ENCODE measurements around the gene ARHGEF37. TPM values are rescaled to one million over a fixed set of nuclear protein-coding genes. Genes with fewer than 3 reads are reported as not detected.

The ARHGEF37 gene
- total and polyA plus RNA-seq, 2 donors = 1.1 to 2.5 TPM

- peaks cover 4 to 8% of the 10 kb centered on the region in 2 donors for H3K27me3 ChIP-seq (ENCODE audit: control insufficient read depth in 2 of 2, insufficient read depth in 1 of 2, low read length in 1 of 2)
- 87% methylated on average over 7 of the region's 7 CpGs for WGBS
- no peak overlapping the region for H3K4me3 ChIP-seq (ENCODE audit: low read length in 2 of 2)
- no peaks in the 10 kb centered on the region for H3K4me1 ChIP-seq (ENCODE audit: control insufficient read depth in 2 of 2, insufficient read depth in 2 of 2, low read length in 2 of 2)
- H3K9me3 ChIP-seq (ENCODE audit: control insufficient read depth in 2 of 2, insufficient read depth in 1 of 2, low read length in 1 of 2) = no peaks in the 10 kb centered on the region
- no peaks in the 10 kb centered on the region for H3K36me3 ChIP-seq (ENCODE audit: control insufficient read depth in 2 of 2, insufficient read depth in 2 of 2, low read length in 1 of 2)
- peak in 1 of 9 donors; percentile 20 for DNase-seq (ENCODE audit: low read depth in 6 of 9, low spot score in 9 of 9)
- H3K27ac ChIP-seq (ENCODE audit: low read depth in 1 of 2, low read length in 1 of 2) = no peak overlapping the region
Observed at GRCh38 chr5:149677731-149678130, 96.4 kb downstream of the ARHGEF37 start.

DNA sequence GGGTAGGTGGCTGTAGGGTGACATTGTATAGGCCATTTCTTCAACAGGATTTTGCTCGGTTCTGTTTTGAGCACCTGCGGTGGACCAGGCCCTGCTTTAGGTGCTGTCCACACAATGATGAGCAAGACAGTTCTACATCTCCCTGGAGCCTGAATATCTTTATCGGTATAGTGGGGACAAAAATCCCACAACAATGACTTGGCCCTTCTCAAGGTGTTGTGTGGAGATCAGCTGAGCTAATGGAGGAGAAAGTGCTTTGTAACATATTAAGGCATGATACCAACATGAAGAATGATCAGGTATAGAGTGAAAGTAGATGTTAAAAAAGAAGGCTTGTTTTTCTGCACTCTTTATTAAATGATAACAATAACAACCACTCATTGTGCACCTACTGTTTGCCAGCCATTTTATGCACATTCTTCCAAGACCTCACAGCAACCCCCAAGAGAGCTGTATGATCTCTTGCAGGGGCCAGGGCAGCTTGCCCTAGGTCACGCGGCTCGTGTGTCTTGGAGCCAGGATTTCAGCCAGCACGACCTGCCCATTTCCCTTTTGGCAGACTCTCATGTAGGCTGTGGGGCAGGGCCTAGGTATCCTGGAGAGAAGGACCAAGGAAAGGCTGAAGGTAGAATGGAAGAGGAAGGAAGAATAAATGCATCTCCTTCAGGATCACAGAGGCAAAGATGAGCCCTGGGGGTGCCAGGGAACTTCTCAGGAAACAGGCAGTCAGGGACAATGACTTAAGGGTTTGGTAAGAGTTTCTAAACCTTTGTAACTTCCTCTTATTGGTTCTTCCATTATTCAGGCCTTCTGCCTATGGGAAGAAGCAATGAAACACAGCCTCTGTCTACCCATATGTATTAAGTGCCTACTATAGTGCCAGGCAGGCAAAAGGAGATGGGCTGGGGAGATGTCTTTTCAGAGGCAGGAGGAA, 98.8 kb downstream of the ARHGEF37 start:
- Histone ChIP-seq H3K36me3 (ENCODE audit: control insufficient read depth in 2 of 2, insufficient read depth in 2 of 2, low read length in 1 of 2) (no peaks in the 10 kb centered on the region), H3K27me3 (ENCODE audit: control insufficient read depth in 2 of 2, insufficient read depth in 1 of 2, low read length in 1 of 2) (peaks cover 4 to 9% of the 10 kb centered on the region in 2 donors), H3K27ac (ENCODE audit: low read depth in 1 of 2, low read length in 1 of 2) (no peak overlapping the region), H3K4me3 (ENCODE audit: low read length in 2 of 2) (no peak overlapping the region), H3K9me3 (ENCODE audit: control insufficient read depth in 2 of 2, insufficient read depth in 1 of 2, low read length in 1 of 2) (no peaks in the 10 kb centered on the region), H3K4me1 (ENCODE audit: control insufficient read depth in 2 of 2, insufficient read depth in 2 of 2, low read length in 2 of 2) (no peaks in the 10 kb centered on the region)
- WGBS = 92% methylated on average over 7 of the region's 7 CpGs
- DNase-seq (ENCODE audit: low read depth in 6 of 9, low spot score in 9 of 9) = no peak

DNA sequence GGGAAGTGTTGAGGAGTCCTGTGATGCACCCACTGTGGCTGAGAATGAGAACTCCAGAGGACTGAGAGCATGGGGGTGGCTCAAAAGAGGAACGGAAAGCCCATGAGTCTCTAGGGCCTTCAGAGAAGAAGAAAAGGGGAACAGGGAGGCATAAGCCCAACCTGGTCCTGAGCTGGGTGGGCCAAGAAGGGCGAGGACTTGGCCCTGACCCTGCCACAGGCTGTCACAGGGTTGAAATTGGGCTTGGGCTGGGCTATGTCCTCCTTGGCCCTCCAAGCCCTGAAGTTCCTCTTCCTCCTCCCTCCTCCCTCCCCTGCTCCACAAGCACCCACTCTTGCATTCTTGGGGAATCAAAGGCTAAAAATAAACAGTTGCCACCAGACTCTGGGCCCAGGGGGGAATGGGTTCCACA, 99.5 kb downstream of the ARHGEF37 start:
- WGBS = 62% methylated on average over 2 of the region's 2 CpGs
- Histone ChIP-seq H3K9me3 (ENCODE audit: control insufficient read depth in 2 of 2, insufficient read depth in 1 of 2, low read length in 1 of 2) (no peaks in the 10 kb centered on the region), H3K36me3 (ENCODE audit: control insufficient read depth in 2 of 2, insufficient read depth in 2 of 2, low read length in 1 of 2) (no peaks in the 10 kb centered on the region), H3K4me3 (ENCODE audit: low read length in 2 of 2) (no peak overlapping the region), H3K4me1 (ENCODE audit: control insufficient read depth in 2 of 2, insufficient read depth in 2 of 2, low read length in 2 of 2) (no peaks in the 10 kb centered on the region), H3K27ac (ENCODE audit: low read depth in 1 of 2, low read length in 1 of 2) (no peak overlapping the region), H3K27me3 (ENCODE audit: control insufficient read depth in 2 of 2, insufficient read depth in 1 of 2, low read length in 1 of 2) (peaks cover 4 to 7% of the 10 kb centered on the region in 2 donors)
- DNase-seq (ENCODE audit: low read depth in 6 of 9, low spot score in 9 of 9) = peak in 1 of 9 donors; percentile 27

- no peak for DNase-seq (ENCODE audit: low read depth in 6 of 9, low spot score in 9 of 9)
- H3K9me3 ChIP-seq (ENCODE audit: control insufficient read depth in 2 of 2, insufficient read depth in 1 of 2, low read length in 1 of 2) = no peaks in the 10 kb centered on the region
- H3K4me3 ChIP-seq (ENCODE audit: low read length in 2 of 2) = no peak overlapping the region
- no peaks in the 10 kb centered on the region for H3K36me3 ChIP-seq (ENCODE audit: control insufficient read depth in 2 of 2, insufficient read depth in 2 of 2, low read length in 1 of 2)
- no peak overlapping the region for H3K27ac ChIP-seq (ENCODE audit: low read depth in 1 of 2, low read length in 1 of 2)
- 96% methylated on average over 5 of the region's 5 CpGs for WGBS
- peaks cover under 1 to 3% of the 10 kb centered on the region in 2 donors for H3K27me3 ChIP-seq (ENCODE audit: control insufficient read depth in 2 of 2, insufficient read depth in 1 of 2, low read length in 1 of 2)
- H3K4me1 ChIP-seq (ENCODE audit: control insufficient read depth in 2 of 2, insufficient read depth in 2 of 2, low read length in 2 of 2) = no peaks in the 10 kb centered on the region
Observed at GRCh38 chr5:149681252-149681651, 100.0 kb downstream of the ARHGEF37 start.

- Histone ChIP-seq H3K9me3 (ENCODE audit: control insufficient read depth in 2 of 2, insufficient read depth in 1 of 2, low read length in 1 of 2) (no peaks in the 10 kb centered on the region), H3K27me3 (ENCODE audit: control insufficient read depth in 2 of 2, insufficient read depth in 1 of 2, low read length in 1 of 2) (peaks cover 0 to 5% of the 10 kb centered on the region in 2 donors), H3K4me1 (ENCODE audit: control insufficient read depth in 2 of 2, insufficient read depth in 2 of 2, low read length in 2 of 2) (no peaks in the 10 kb centered on the region), H3K27ac (ENCODE audit: low read depth in 1 of 2, low read length in 1 of 2) (no peak overlapping the region), H3K36me3 (ENCODE audit: control insufficient read depth in 2 of 2, insufficient read depth in 2 of 2, low read length in 1 of 2) (no peaks in the 10 kb centered on the region), H3K4me3 (ENCODE audit: low read length in 2 of 2) (no peak overlapping the region)
- DNase-seq (ENCODE audit: low read depth in 6 of 9, low spot score in 9 of 9) = no peak
- over 99% methylated on average over 2 of the region's 2 CpGs for WGBS
Observed at GRCh38 chr5:149681922-149682321, 100.6 kb downstream of the ARHGEF37 start.

GRCh38 chr5:149682532-149683075, 101.3 kb downstream of the ARHGEF37 start:
- no peak overlapping the region for H3K27ac ChIP-seq (ENCODE audit: low read depth in 1 of 2, low read length in 1 of 2)

GRCh38 chr5:149683964-149684363, 102.7 kb downstream of the ARHGEF37 start:
- Histone ChIP-seq H3K4me1 (ENCODE audit: control insufficient read depth in 2 of 2, insufficient read depth in 2 of 2, low read length in 2 of 2) (no peaks in the 10 kb centered on the region), H3K27me3 (ENCODE audit: control insufficient read depth in 2 of 2, insufficient read depth in 1 of 2, low read length in 1 of 2) (peaks cover 0 to 10% of the 10 kb centered on the region in 2 donors), H3K4me3 (ENCODE audit: low read length in 2 of 2) (no peak overlapping the region), H3K36me3 (ENCODE audit: control insufficient read depth in 2 of 2, insufficient read depth in 2 of 2, low read length in 1 of 2) (no peaks in the 10 kb centered on the region), H3K9me3 (ENCODE audit: control insufficient read depth in 2 of 2, insufficient read depth in 1 of 2, low read length in 1 of 2) (no peaks in the 10 kb centered on the region), H3K27ac (ENCODE audit: low read depth in 1 of 2, low read length in 1 of 2) (no peak overlapping the region)
- DNase-seq (ENCODE audit: low read depth in 6 of 9, low spot score in 9 of 9) = no peak
- WGBS = 94% methylated on average over 6 of the region's 6 CpGs

More at GRCh38 chr5:149682532-149683075, 101.3 kb downstream of the ARHGEF37 start:
- Histone ChIP-seq H3K9me3 (ENCODE audit: control insufficient read depth in 2 of 2, insufficient read depth in 1 of 2, low read length in 1 of 2) (no peaks in the 10 kb centered on the region), H3K27me3 (ENCODE audit: control insufficient read depth in 2 of 2, insufficient read depth in 1 of 2, low read length in 1 of 2) (peaks cover 0 to 5% of the 10 kb centered on the region in 2 donors), H3K4me1 (ENCODE audit: control insufficient read depth in 2 of 2, insufficient read depth in 2 of 2, low read length in 2 of 2) (no peaks in the 10 kb centered on the region), H3K4me3 (ENCODE audit: low read length in 2 of 2) (no peak overlapping the region), H3K36me3 (ENCODE audit: control insufficient read depth in 2 of 2, insufficient read depth in 2 of 2, low read length in 1 of 2) (no peaks in the 10 kb centered on the region)
- 76% methylated on average over 9 of the region's 9 CpGs for WGBS
- DNase-seq (ENCODE audit: low read depth in 6 of 9, low spot score in 9 of 9) = no peak

GRCh38 chr5:149684371-149684770, 103.1 kb downstream of the ARHGEF37 start:
- Histone ChIP-seq H3K4me3 (ENCODE audit: low read length in 2 of 2) (no peak overlapping the region), H3K36me3 (ENCODE audit: control insufficient read depth in 2 of 2, insufficient read depth in 2 of 2, low read length in 1 of 2) (no peaks in the 10 kb centered on the region), H3K9me3 (ENCODE audit: control insufficient read depth in 2 of 2, insufficient read depth in 1 of 2, low read length in 1 of 2) (no peaks in the 10 kb centered on the region), H3K4me1 (ENCODE audit: control insufficient read depth in 2 of 2, insufficient read depth in 2 of 2, low read length in 2 of 2) (no peaks in the 10 kb centered on the region), H3K27me3 (ENCODE audit: control insufficient read depth in 2 of 2, insufficient read depth in 1 of 2, low read length in 1 of 2) (peaks cover 0 to 10% of the 10 kb centered on the region in 2 donors), H3K27ac (ENCODE audit: low read depth in 1 of 2, low read length in 1 of 2) (no peak overlapping the region)
- no peak for DNase-seq (ENCODE audit: low read depth in 6 of 9, low spot score in 9 of 9)
- WGBS = 89% methylated on average over 4 of the region's 4 CpGs

Measured in thymus (tissue), 11 donors.